Inferior parietal cortex (tissue), 1 donor: ENCODE data around the gene TLE3.

Experiments used
- DNase-seq: peaks from one replicate; pipeline ENCODE4 v3.0.0-alpha.2; 2016; ENCODE audit errors: extremely low spot score

Gene TLE3

GRCh38 chr15:70006259-70007147 is 91.2 kb downstream of the TLE3 start:
- DNase-seq: no peak

DNA sequence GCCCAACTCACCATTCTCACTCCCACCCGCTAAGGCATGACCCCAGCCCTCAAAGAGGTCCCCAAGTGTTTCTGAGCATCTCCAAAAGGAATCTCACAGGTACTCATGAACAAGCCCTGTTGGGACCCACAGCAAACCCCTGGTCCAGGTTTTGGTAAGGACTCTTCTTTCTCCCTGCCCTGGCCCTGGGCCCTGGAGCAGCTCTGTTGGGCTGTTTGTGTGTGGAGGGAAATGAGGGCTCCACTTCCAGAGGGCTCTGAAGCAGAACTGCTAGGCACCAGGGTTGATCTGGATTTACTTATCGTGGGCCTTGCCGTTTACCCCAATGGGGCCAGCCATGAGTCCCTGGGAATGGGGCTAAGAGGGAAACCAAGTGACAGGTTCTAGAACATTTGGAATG is 92.9 kb downstream of the TLE3 start:
- DNase-seq: no peak

DNA sequence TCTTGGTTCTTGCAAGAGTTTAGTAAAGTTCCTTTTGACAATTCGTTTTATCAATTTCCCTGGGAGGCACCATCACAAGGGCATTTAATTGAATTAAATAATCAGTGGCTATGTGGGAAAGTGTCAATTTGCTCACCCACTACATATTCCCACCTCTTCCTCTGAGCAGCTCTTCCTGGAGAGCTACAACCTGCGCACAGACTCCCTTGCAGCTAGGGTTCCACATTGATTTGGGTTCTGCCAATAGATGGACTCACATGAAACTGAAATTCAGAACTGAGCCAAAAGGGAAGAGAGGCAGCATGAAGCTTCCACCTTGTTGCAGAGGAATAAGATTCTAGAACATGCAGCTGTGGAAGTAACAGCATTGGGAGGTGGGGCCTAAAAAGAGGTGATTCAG is 94.8 kb downstream of the TLE3 start:
- no peak for DNase-seq

DNA sequence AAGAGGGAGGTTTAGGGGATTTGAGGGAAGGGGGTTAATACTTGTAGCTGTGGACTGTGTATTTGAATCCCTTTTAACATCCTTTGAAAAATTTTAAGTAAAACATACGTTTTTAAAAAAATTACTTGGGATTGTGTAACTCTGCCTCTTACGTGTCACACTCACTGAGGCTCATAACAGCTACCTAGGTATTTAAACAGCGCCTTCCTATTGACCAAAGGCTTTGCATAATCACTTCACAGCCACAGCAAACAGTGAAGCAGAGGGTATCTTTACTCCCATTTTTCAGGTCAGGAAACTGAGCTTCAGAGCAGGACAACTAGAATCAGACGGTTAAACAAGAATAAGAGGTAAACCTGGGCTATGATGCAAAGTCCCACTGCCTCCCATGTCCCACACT is 95.9 kb downstream of the TLE3 start:
- DNase-seq: no peak

DNA sequence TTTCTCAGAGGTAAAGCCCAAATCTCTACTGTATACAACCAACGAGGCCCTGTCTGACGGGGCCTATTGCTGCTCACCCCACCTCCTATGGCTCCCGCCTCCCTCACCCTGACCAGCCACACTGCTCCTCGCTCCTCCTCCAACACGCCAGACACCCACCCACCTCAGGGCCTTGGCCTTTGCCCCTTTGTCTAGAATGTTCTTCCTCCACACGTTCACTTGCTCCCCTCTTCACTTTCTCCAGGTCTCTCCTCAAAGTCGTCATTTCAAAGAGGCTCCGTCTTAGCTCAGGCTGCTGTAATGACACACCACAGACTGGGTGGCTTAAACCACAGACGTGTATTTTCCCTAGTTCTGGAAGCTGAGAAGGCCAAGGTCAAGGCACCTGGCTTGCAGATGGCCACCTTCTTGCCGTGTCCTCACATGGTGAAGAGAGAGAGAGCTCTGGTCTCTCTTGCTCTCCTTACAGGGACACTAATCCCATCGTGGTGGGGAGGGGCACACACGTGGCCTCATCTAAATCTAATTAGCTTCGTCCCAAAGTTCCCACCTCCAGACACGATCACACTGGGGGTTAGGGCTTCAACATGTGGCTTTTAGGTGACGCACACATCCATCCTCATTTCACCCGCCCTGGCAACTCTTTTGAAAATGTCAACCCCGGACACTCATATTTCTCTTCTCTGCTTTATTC is 98.2 kb downstream of the TLE3 start:
- no peak for DNase-seq

GRCh38 chr15:69998541-69999391 is 99.0 kb downstream of the TLE3 start:
- DNase-seq: no peak

DNA sequence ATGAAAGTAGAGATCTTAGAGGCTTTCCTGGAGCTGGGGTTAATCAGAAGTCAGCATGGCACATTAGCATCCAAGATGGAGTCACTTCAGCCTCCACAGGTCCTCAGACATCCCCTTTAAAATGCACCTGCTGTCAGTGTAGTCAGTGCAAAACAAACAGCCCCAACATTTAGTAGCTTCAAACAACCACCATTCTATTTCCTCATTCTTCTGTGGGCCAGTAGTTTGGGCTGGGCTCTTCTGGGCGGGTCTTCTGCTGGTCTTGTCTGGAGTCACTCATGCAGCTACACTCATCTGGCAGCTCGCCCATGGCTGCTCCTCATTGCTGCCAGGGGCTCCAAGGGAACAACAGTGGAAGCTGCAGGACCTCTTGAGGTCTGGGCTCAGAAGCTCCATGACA is 99.9 kb downstream of the TLE3 start:
- peak; percentile 11 for DNase-seq
